ENCODE data around the gene CHST6.

DNA sequence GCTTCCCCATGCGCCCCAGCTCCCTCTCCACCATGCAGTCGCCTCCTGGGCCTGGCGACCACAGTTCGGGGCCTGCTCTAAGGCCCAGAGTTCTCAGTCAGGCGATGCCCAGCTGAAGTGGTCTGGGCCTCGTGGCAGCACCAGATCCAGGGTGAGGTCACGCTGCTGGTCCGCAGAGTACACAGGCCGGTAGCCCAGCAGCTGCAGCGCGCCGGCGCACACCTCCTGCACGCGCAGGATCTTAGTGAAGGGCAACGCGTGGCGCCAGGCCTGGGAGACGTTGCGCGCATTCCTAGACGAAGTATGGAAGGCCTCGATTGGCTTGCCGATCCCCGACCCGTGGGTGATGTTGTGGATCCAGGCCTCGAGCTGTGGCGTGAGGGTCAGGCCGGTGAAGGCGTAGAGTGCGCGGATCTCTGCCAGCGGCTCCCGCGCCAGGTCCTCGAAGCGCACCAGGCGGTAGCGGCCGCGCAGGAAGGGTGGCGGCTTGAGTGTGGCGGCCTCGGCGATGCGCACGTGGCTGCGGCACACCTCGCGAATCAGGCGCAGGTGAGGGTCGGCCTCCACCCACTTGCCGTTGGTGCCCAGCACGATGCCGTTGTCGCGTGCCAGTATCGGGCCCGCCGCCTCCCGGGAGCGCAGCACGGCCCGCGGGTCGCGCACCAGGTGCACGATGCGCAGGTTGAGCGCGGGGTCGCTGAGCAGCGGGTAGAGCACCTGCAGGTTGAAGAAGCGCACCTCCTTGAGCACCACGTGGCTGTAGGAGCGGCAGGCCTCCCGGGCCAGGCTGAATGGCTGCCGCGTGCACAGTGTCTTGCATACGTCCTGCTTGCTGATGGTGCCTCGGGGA, 34.0 kb upstream of the CHST6 start:
- TF ChIP-seq GATA3 (IDR thresholded peaks at IDR 0.05; ENCODE audit: low read depth, low read length) (no peak), GATA2 (IDR thresholded peaks at IDR 0.05; ENCODE audit: low read depth, low read length) (no peak)
